Immature natural killer cell (primary cell): ENCODE measurements around the gene SCN9A. TPM values are rescaled to one million over a fixed set of nuclear protein-coding genes. Genes with fewer than 3 reads are reported as not detected.
"Not testable (repeated sequence)": the region's sequence is repeated elsewhere in the genome, so short reads cannot be mapped to it uniquely, and the experiment has no call there.

Source experiments
- DNase-seq, 3 donors: peaks; one replicate each; pipeline ENCODE4 v3.0.0; 2022; ENCODE audit warnings: mixed read lengths in 1 of 3
- H3K27ac Mint-ChIP-seq, 6 donors: one replicate each; pipeline ENCODE4 v1.8.0; 2020; ENCODE audit warnings: mixed read lengths in 6 of 6, mild to moderate bottlenecking in 5 of 6, inconsistent platforms in 4 of 6, moderate library complexity in 3 of 6
- H3K27me3 Mint-ChIP-seq, 3 donors: one replicate each; pipeline ENCODE4 v1.8.0; 2020 to 2021; ENCODE audit warnings: low read depth in 3 of 3, mild to moderate bottlenecking in 3 of 3, mixed read lengths in 3 of 3, moderate library complexity in 3 of 3, inconsistent platforms in 1 of 3
- H3K36me3 Mint-ChIP-seq, 3 donors: one replicate each; pipeline ENCODE4 v1.8.0; 2020; ENCODE audit warnings: mixed read lengths in 3 of 3, inconsistent platforms in 2 of 3, mild to moderate bottlenecking in 2 of 3
- H3K4me1 Mint-ChIP-seq, 2 donors: one replicate each; pipeline ENCODE4 v1.8.0; 2020; ENCODE audit warnings: inconsistent platforms in 2 of 2, mild to moderate bottlenecking in 2 of 2, mixed read lengths in 2 of 2, moderate library complexity in 1 of 2
- H3K4me3 Mint-ChIP-seq, 5 donors: one replicate each; pipeline ENCODE4 v1.8.0; 2020; ENCODE audit warnings: mild to moderate bottlenecking in 5 of 5, mixed read lengths in 5 of 5, inconsistent platforms in 3 of 5, moderate library complexity in 3 of 5
- H3K9me3 Mint-ChIP-seq, 6 donors: one replicate each; pipeline ENCODE4 v1.8.0; 2020; ENCODE audit warnings: mild to moderate bottlenecking in 6 of 6, mixed read lengths in 6 of 6, inconsistent platforms in 4 of 6, moderate library complexity in 3 of 6
- polyA plus RNA-seq, 3 donors: library from polyadenylated mRNA; unstranded; fragments of 300-500 nt; fragmentation: Illumina TruSeq; gene quantifications; one replicate each; pipeline ENCODE4 v1.2.3, GENCODE V29; 2021

SCN9A gene
- polyA plus RNA-seq, 3 donors from 2014 or later, result 0.55 to 0.86 (median 0.78) TPM

GRCh38 chr2:166337932-166338331 is 37.8 kb downstream of the SCN9A start:
- no peak for DNase-seq
- Mint-ChIP-seq H3K27ac (no peak overlapping the region), H3K4me3 (no peak overlapping the region), H3K4me1 (no peaks in the 10 kb centered on the region), H3K36me3 (no peaks in the 10 kb centered on the region), H3K9me3 (peaks cover 0 to 5% (median 3%) of the 10 kb centered on the region in 6 donors), H3K27me3 (peaks cover 0 to 2% (median 0%) of the 10 kb centered on the region in 3 donors)

GRCh38 chr2:166335284-166335683 is 40.5 kb downstream of the SCN9A start:
- no peak overlapping the region for H3K4me3 Mint-ChIP-seq
- peaks cover 0 to under 1% (median 0%) of the 10 kb centered on the region in 3 donors for H3K27me3 Mint-ChIP-seq
- peaks cover 0 to 7% (median 3%) of the 10 kb centered on the region in 6 donors for H3K9me3 Mint-ChIP-seq
- no peak for DNase-seq
- no peaks in the 10 kb centered on the region for H3K4me1 Mint-ChIP-seq
- no peaks in the 10 kb centered on the region for H3K36me3 Mint-ChIP-seq
- H3K27ac Mint-ChIP-seq, result no peak overlapping the region

GRCh38 chr2:166334805-166335204 is 40.9 kb downstream of the SCN9A start:
- H3K9me3 Mint-ChIP-seq, result peaks cover 0 to 7% (median 3%) of the 10 kb centered on the region in 6 donors
- H3K4me3 Mint-ChIP-seq, result no peak overlapping the region
- H3K4me1 Mint-ChIP-seq, result no peaks in the 10 kb centered on the region
- H3K27me3 Mint-ChIP-seq, result no peaks in the 10 kb centered on the region
- DNase-seq, result no peak
- no peaks in the 10 kb centered on the region for H3K36me3 Mint-ChIP-seq
- H3K27ac Mint-ChIP-seq, result no peak overlapping the region

DNA sequence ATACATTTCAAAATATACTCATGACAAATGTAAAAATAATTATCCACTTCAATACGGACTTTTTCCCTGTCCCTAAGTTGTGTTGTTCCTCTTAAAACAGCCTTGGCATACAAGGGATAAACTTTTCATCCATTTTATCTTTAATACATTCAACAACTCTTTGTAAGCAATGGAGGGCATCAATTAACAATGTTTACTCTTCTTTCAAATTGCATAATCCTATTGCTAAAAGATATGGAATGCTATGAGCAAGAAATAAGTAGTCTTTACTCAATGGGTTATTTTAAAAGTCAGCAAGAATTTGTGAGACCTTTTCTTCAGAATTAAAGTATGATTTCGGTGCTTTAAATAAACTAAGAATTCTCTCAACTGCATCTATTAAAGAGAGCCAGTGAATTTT is 41.9 kb downstream of the SCN9A start:
- Mint-ChIP-seq H3K4me1 (no peaks in the 10 kb centered on the region), H3K36me3 (no peaks in the 10 kb centered on the region)

GRCh38 chr2:166332106-166332505 is 43.6 kb downstream of the SCN9A start:
- Mint-ChIP-seq H3K36me3 (no peaks in the 10 kb centered on the region), H3K4me1 (no peaks in the 10 kb centered on the region), H3K27me3 (no peaks in the 10 kb centered on the region), H3K9me3 (peaks cover 0 to 7% (median 3%) of the 10 kb centered on the region in 6 donors), H3K4me3 (no peak overlapping the region), H3K27ac (no peak overlapping the region)
- DNase-seq, result no peak

More for the DNA sequence above, 41.9 kb downstream of the SCN9A start:
- Mint-ChIP-seq H3K27me3 (no peaks in the 10 kb centered on the region), H3K27ac (no peak overlapping the region), H3K4me3 (no peak overlapping the region), H3K9me3 (peaks cover 0 to 7% (median 3%) of the 10 kb centered on the region in 6 donors)
- DNase-seq, result no peak

DNA sequence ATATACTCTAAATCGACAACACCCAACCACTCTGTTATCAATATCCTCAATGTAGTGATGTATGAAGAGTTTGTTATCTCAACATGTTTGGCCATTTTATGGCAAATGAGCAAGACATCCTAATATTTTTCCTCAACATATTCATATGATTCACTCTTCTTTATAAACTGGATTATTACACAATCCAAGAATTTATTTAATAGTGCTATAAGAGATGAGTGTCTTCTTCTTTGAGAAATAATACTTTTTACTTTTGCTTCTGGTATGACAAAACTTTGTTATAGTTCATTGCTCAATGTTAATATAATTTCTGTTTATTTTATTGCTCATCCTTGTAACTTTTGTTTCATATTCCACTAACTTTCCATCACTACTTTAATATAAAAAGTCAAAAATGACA is 44.3 kb downstream of the SCN9A start:
- Mint-ChIP-seq H3K27me3 (no peaks in the 10 kb centered on the region), H3K9me3 (peaks cover 0 to 4% (median under 1%) of the 10 kb centered on the region in 6 donors), H3K36me3 (no peaks in the 10 kb centered on the region), H3K4me3 (no peak overlapping the region), H3K4me1 (no peaks in the 10 kb centered on the region), H3K27ac (no peak overlapping the region)
- DNase-seq, result no peak

- Mint-ChIP-seq H3K36me3 (no peaks in the 10 kb centered on the region), H3K27me3 (peaks cover 0 to 2% (median 0%) of the 10 kb centered on the region in 3 donors), H3K9me3 (peaks cover 0 to 4% (median under 1%) of the 10 kb centered on the region in 6 donors), H3K4me3 (no peak overlapping the region), H3K27ac (no peak overlapping the region), H3K4me1 (no peaks in the 10 kb centered on the region)
- DNase-seq, result no peak
These were observed 46.3 kb downstream of the SCN9A start for GRCh38 chr2:166329465-166329864.

- no peak for DNase-seq
- no peak overlapping the region for H3K4me3 Mint-ChIP-seq
- peaks cover 0 to 2% (median under 1%) of the 10 kb centered on the region in 6 donors for H3K9me3 Mint-ChIP-seq
- H3K27me3 Mint-ChIP-seq, result peaks cover 0 to 2% (median 0%) of the 10 kb centered on the region in 3 donors
- no peak overlapping the region for H3K27ac Mint-ChIP-seq
- H3K4me1 Mint-ChIP-seq, result no peaks in the 10 kb centered on the region
- no peaks in the 10 kb centered on the region for H3K36me3 Mint-ChIP-seq
These were observed 47.6 kb downstream of the SCN9A start for GRCh38 chr2:166328147-166328546.

- no peaks in the 10 kb centered on the region for H3K36me3 Mint-ChIP-seq
- H3K9me3 Mint-ChIP-seq, result peaks cover 0 to 12% (median 2%) of the 10 kb centered on the region in 6 donors
- H3K4me1 Mint-ChIP-seq, result no peaks in the 10 kb centered on the region
- no peak for DNase-seq
- peaks cover 0 to 2% (median 0%) of the 10 kb centered on the region in 3 donors for H3K27me3 Mint-ChIP-seq
- no peak overlapping the region for H3K4me3 Mint-ChIP-seq
- no peak overlapping the region for H3K27ac Mint-ChIP-seq
These were observed 54.7 kb downstream of the SCN9A start for GRCh38 chr2:166321076-166321475.

GRCh38 chr2:166314022-166314759 is 61.6 kb downstream of the SCN9A start:
- peaks cover 1 to 27% (median 11%) of the 10 kb centered on the region in 6 donors for H3K9me3 Mint-ChIP-seq
- no peaks in the 10 kb centered on the region for H3K36me3 Mint-ChIP-seq
- H3K4me3 Mint-ChIP-seq, result no peak overlapping the region
- DNase-seq, result no peak
- H3K27me3 Mint-ChIP-seq, result peaks cover 0 to 3% (median 0%) of the 10 kb centered on the region in 3 donors
- H3K4me1 Mint-ChIP-seq, result no peaks in the 10 kb centered on the region
- H3K27ac Mint-ChIP-seq, result no peak overlapping the region

- H3K27ac Mint-ChIP-seq, H3K4me3 Mint-ChIP-seq, DNase-seq, H3K4me1 Mint-ChIP-seq, H3K27me3 Mint-ChIP-seq, H3K36me3 Mint-ChIP-seq: not testable (repeated sequence)
- H3K9me3 Mint-ChIP-seq, result peaks cover 2 to 33% (median 13%) of the 10 kb centered on the region in 6 donors
These were observed 62.9 kb downstream of the SCN9A start for GRCh38 chr2:166312863-166313262.

- DNase-seq, result no peak
- peaks cover 0 to 2% (median 0%) of the 10 kb centered on the region in 3 donors for H3K27me3 Mint-ChIP-seq
- peaks cover 0 to 3% (median 0%) of the 10 kb centered on the region in 3 donors for H3K36me3 Mint-ChIP-seq
- peaks cover 0 to 15% (median 10%) of the 10 kb centered on the region in 6 donors for H3K9me3 Mint-ChIP-seq
- H3K27ac Mint-ChIP-seq, result no peak overlapping the region
- no peak overlapping the region for H3K4me3 Mint-ChIP-seq
- H3K4me1 Mint-ChIP-seq, result no peaks in the 10 kb centered on the region
These were observed 68.4 kb downstream of the SCN9A start for GRCh38 chr2:166307326-166307725.

DNA sequence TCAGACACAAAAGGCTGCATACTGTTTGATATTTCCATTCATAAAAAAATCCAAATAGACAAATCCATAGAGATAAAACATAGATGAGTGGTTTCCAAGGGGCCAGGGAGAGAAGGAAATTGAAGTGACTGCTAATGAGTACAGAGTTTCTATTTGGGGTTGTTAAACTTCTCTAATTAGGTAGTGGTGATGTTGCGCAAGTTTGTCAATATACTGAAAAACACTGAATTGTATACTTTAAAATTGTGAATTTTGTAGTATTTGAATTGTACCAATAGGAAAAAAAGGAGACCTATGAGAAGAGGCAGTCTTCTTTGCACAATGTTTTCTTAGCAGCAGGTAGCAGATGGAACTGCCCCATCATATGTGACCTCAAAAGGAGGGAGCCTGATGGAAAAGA is 71.1 kb downstream of the SCN9A start:
- H3K4me1 Mint-ChIP-seq, result no peaks in the 10 kb centered on the region
- no peak overlapping the region for H3K27ac Mint-ChIP-seq
- no peak overlapping the region for H3K4me3 Mint-ChIP-seq
- no peaks in the 10 kb centered on the region for H3K27me3 Mint-ChIP-seq
- peaks cover 0 to 8% (median 4%) of the 10 kb centered on the region in 6 donors for H3K9me3 Mint-ChIP-seq
- H3K36me3 Mint-ChIP-seq, result peaks cover 0 to 3% (median 0%) of the 10 kb centered on the region in 3 donors
- no peak for DNase-seq

DNA sequence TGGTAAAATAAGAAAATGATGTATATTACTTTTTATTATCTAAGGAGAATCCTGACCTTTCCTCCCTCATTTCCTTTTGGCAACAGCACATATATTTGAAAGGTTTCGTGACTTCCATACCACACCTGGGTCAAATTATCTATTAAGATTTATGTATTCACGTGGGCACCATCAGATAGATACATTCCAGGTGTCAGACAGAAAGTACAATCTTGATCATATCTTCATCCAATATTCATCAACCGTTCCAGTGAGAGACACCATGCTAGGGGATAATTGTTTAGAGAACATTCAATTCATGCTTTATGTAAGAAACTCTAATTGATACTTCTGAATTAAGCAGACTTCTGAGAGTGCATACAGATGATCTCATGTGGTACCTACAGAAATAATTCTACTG is 73.7 kb downstream of the SCN9A start:
- Mint-ChIP-seq H3K27ac (no peak overlapping the region), H3K36me3 (no peaks in the 10 kb centered on the region), H3K4me1 (no peaks in the 10 kb centered on the region), H3K9me3 (peaks cover 0 to 5% (median under 1%) of the 10 kb centered on the region in 6 donors), H3K27me3 (peaks cover 0 to 2% (median 0%) of the 10 kb centered on the region in 3 donors), H3K4me3 (no peak overlapping the region)
- DNase-seq, result no peak
